MG63 (cell line): ENCODE results near the gene ADPRHL1. TPM values are rescaled to one million over a fixed set of nuclear protein-coding genes. Genes with fewer than 3 reads are reported as not detected.
"Not testable (repeated sequence)": the region's sequence is repeated elsewhere in the genome, so short reads cannot be mapped to it uniquely, and the experiment has no call there.

Experiments
- DNase-seq: peaks from one replicate; pipeline ENCODE4 v3.0.0-alpha.2; 2020
- H3K27me3 ChIP-seq: fragments of 250-450 bp; sonication (Bioruptor Pico); 2 replicates; pipeline ENCODE4 v1.5.1; 2020; ENCODE audit warnings: mild to moderate bottlenecking, moderate library complexity
- H3K36me3 ChIP-seq: fragments of 250-450 bp; sonication (Bioruptor Pico); 2 replicates; pipeline ENCODE4 v1.5.1; 2020; ENCODE audit warnings: mild to moderate bottlenecking, moderate library complexity
- H3K4me3 ChIP-seq: fragments of 250-450 bp; sonication (Bioruptor Pico); 2 replicates; pipeline ENCODE4 v1.5.1; 2020; ENCODE audit warnings: mild to moderate bottlenecking, moderate library complexity
- H3K9me3 ChIP-seq: fragments of 250-450 bp; sonication (Bioruptor Pico); 2 replicates; pipeline ENCODE4 v1.5.1; 2020; ENCODE audit warnings: mild to moderate bottlenecking, moderate library complexity
- total RNA-seq: library from RNA; depleted of rRNA; stranded (reverse); fragments of >200 nt; shearing (Covaris generic); gene quantifications from 2 replicates; pipeline ENCODE4 v1.2.3, GENCODE V29; 2014; ENCODE audit warnings: low replicate concordance

Gene ADPRHL1
- total RNA-seq, 1 experiment from 2014 or later = 2.8 TPM

DNA sequence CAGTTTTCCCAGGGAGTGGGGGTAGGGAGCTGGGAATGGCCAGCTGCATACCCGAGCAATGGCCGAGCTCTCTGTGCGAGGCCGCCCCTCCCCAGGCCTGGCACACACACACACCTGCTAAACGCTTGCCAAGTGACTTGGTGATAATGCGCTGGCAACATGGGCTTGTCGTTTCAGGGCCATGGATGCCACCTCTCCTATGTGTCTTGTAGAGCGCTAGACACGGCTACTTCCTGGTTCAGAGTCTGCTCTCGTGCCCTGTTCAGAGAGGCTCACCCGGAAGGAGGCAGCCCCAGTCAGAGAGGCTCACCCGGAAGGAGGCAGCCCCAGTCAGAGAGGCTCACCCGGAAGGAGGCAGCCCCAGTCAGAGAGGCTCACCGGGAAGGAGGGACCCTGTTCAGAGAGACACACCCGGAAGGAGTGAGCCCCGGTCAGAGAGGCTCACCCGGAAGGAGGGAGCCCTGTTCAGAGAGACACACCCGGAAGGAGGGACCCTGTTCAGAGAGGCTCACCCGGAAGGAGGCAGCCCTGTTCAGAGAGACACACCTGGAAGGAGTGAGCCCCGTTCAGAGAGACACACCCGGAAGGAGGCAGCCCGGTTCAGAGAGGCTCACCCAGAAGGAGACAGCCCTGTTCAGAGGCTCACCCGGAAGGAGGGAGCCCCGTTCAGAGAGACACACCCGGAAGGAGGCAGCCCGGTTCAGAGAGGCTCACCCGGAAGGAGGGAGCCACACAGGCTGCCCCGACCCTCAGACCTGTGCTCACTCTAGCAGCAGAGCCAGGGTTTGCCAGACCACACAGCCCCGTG lies 4.2 kb downstream of the ADPRHL1 start:
- DNase-seq = no peak
- H3K4me3 ChIP-seq = no peak overlapping the region
- no peaks in the 10 kb centered on the region for H3K27me3 ChIP-seq

DNA sequence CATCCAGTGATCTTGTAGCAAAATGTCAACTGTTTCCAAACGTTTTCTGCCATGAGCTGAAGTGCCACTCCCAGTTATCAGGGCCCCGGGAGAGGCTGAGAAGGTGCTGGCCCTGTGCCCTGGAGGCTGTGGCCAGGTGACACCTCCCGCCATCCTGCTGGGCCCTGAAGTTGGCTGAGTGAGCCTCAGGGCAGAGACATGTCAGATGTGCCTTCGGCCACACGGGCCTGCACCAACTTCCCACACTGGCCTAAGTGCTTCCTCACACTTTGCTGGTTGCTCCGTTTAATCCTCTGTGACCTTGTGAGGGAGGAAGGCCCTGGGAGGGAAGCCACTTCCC lies 4.8 kb downstream of the ADPRHL1 start:
- H3K36me3 ChIP-seq = peaks cover 11% of the 10 kb centered on the region
- H3K4me3 ChIP-seq = no peak overlapping the region
- no peaks in the 10 kb centered on the region for H3K9me3 ChIP-seq
- H3K27me3 ChIP-seq = no peaks in the 10 kb centered on the region
- DNase-seq = no peak

More for the DNA sequence above, 4.2 kb downstream of the ADPRHL1 start:
- no peaks in the 10 kb centered on the region for H3K9me3 ChIP-seq
- H3K36me3 ChIP-seq = peaks cover 9% of the 10 kb centered on the region; the same call in 1 of the 2 replicates

DNA sequence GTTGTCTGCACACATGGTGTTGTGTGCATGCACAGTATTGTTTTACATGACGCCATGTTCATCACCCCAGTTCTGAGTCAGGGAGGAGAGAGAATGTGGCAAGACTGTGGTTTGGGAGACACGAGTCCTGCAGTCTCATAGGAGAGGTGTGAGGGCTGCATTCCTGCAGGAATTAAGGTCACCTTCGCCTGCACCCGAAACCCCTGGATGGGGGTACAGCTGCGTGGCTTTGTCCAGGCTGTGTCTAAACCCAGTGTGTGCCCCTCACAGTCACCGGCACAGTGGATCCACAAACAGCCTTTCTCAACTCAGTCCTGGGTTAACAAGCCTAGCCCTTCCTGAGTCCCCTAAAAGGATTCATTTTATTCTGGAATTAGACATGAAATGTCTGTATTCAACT lies 5.7 kb downstream of the ADPRHL1 start:
- no peaks in the 10 kb centered on the region for H3K27me3 ChIP-seq
- H3K9me3 ChIP-seq = no peaks in the 10 kb centered on the region; the same call in 1 of the 2 replicates
- DNase-seq = no peak
- no peak overlapping the region for H3K4me3 ChIP-seq
- peaks cover 15% of the 10 kb centered on the region for H3K36me3 ChIP-seq

DNA sequence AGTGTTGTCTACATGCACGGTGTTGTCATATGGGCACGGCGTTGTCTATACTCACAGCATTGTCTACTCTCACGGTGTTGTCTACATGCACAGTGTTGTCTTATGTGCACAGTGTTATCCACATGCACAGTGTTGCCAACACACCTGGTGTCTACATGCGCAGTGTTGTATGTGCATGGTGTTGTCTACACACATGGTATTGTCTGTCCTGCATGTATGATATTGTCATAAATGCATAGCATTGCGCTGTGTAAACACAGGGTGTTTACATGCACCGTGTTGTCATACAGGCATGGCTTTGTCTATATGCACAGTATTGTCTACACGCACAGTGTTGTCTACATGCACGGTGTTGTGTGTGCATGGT lies 6.8 kb downstream of the ADPRHL1 start:
- no peak for DNase-seq
- H3K27me3 ChIP-seq = no peaks in the 10 kb centered on the region
- peaks cover 21% of the 10 kb centered on the region for H3K36me3 ChIP-seq
- H3K4me3 ChIP-seq = no peak overlapping the region
- H3K9me3 ChIP-seq = no peaks in the 10 kb centered on the region; the same call in 1 of the 2 replicates

DNA sequence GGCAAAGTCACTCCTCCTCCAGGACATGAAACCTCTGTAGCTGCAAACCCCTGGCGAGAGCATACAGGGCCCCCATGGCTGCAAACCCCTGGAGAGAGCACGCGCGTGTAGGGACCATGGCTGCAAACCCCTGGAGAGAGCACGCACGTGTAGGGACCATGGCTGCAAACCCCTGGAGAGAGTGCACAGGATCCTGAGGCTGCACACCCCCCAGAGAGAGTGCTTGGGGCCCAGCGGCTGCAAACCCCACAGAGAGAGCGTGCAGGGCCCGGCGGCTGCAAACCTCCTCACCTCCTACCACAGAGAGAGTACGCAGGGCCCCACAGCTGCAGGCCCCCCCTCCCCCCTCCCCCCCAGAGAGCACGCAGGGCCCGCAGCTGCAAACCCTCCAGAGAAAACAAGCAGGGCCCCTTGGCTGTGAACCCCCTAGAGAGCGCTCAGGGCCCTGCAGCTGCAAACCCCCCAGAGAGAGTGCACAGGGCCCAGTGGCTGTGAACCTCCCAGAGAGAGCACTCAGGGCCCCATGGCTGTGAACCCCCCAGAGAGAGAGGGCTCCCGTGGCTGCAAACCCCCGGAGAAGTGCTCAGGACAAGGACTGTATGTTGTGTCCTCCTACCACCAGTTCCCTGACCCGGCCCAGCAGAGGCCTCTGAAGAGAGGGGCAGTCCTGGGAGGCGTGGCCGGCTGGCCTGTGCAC lies 7.3 kb downstream of the ADPRHL1 start:
- Histone ChIP-seq H3K27me3 (no peaks in the 10 kb centered on the region), H3K9me3 (no peaks in the 10 kb centered on the region; the same call in 1 of the 2 replicates), H3K4me3 (no peak overlapping the region), H3K36me3 (peaks cover 23% of the 10 kb centered on the region)
- no peak for DNase-seq

DNA sequence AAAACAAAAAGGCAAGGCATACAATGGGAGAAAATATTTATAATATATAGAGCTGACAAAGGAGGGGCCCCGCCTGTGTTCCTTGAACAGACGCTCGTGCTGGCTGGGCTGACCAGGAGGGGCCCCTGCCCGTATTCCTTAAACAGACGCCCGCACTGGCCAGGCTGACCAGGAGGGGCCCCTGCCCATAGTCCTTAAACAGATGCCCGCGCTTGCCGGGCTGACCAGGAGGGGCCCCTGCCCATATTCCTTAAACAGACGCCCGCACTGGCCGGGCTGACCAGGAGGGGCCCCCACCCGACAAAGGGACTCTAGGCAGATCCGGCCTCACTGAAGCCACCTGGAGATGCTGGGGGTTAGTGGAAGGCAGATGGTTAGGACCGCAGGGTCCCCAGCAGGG lies 9.3 kb downstream of the ADPRHL1 start:
- Histone ChIP-seq H3K9me3 (no peaks in the 10 kb centered on the region; the same call in 1 of the 2 replicates), H3K4me3 (no peak overlapping the region), H3K27me3 (no peaks in the 10 kb centered on the region), H3K36me3 (peaks cover 28% of the 10 kb centered on the region)
- DNase-seq = no peak

DNA sequence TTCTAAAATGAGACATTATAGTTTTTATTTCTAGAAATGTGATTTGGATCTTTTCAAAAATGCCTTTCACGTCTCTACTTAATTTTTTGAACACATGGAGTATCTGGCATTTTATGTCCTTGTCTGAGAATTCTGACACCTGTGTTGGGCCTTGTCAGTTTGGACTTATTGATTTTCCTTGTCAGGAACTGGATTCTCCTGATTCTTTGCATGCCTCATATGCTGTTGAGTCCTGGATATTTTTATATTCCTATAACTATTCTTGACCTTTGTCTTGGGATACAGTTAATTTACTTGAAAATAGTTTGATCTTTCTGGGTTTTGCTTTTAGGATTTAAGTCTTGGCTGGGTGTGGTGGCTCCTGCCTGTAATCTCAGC lies 10.3 kb downstream of the ADPRHL1 start:
- H3K9me3 ChIP-seq = no peaks in the 10 kb centered on the region; the same call in 1 of the 2 replicates
- DNase-seq = no peak
- no peak overlapping the region for H3K4me3 ChIP-seq
- peaks cover 28% of the 10 kb centered on the region for H3K36me3 ChIP-seq
- no peaks in the 10 kb centered on the region for H3K27me3 ChIP-seq

DNA sequence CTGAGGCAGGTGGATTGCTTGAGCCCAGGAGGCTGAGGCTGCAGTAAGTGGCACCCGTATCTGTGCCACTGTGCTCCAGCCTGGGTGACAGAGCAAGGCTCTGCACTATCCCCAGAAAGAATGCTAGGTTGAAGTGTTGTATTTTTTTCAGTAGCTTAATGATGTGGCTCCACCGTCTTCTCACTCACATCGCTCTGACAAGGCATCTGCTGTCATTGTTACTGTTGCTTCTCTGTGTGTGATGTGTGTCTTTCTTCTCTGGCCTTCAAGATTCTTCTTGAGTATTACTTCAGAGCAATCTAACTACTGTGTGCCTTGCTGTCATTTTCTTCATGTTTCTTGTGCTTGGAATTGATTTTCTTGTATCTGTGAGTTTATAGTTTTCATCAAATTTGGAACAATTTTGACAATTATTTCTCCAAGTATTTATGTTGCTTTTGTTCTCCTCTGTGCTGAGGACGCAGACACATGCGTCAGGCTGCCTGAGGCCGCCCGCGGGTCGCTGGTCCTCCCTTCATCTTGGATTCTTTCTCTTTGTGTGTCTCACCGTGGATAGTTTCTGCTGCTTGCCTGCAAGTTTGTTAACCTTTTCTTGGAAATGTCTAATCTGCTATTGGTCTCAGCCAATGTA lies 10.8 kb downstream of the ADPRHL1 start:
- Histone ChIP-seq H3K4me3 (no peak overlapping the region), H3K36me3 (peaks cover 25% of the 10 kb centered on the region), H3K27me3 (no peaks in the 10 kb centered on the region), H3K9me3 (no peaks in the 10 kb centered on the region; the same call in 1 of the 2 replicates)
- no peak for DNase-seq

DNA sequence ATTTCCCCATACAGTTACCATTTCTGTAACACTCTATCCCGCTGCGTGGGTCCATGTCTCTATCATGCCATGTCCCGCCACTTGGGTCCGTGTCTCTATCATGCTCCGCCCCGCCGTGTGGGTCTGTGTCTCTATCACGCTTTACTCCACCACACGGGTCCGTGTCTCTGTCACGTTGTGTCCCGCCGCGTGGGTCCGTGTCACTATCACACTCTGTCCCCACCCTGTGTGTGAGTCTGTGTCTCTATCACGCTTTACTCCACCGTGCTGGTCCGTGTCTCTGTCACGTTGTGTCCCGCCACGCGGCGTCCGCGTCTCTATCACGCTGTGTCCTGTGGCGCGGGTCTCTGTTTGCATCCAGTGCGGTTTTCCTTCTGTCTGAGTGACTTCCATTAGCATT lies 11.6 kb downstream of the ADPRHL1 start:
- no peak for DNase-seq
- H3K36me3 ChIP-seq = peaks cover 25% of the 10 kb centered on the region
- no peak overlapping the region for H3K4me3 ChIP-seq
- no peaks in the 10 kb centered on the region for H3K27me3 ChIP-seq
- H3K9me3 ChIP-seq = no peaks in the 10 kb centered on the region; the same call in 1 of the 2 replicates

DNA sequence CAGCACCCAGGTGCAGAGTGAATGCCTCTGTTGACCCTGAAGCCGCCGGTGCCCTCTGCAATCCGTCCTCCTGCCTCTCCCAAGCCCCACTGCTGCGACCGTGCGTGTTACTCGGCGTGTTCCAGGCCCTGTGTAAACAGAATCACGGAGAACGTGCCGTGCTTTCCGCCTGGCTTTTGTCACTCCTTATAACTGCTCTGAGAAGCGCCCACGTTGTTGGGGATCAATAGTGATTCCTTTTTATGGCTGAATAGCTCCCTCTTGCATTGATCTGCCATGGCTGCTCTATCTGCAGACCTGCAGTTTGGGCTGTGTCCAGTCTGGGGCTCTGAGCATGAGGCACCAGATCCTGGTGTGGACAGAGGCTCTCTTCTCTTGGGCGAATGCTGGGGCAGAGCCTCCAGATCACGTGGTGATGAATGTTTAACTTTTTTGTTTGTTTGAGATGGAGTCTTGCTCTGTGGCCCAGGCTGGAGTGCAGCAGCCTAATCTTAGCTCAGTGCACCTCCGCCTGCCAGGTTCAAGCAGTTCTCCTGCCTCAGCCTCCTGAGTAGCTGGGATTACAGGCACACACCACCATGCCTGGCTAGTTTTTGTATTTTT lies 15.8 kb downstream of the ADPRHL1 start:
- Histone ChIP-seq H3K27me3 (no peaks in the 10 kb centered on the region), H3K4me3 (no peak overlapping the region), H3K36me3 (peaks cover 15% of the 10 kb centered on the region), H3K9me3 (no peaks in the 10 kb centered on the region)
- DNase-seq = no peak

DNA sequence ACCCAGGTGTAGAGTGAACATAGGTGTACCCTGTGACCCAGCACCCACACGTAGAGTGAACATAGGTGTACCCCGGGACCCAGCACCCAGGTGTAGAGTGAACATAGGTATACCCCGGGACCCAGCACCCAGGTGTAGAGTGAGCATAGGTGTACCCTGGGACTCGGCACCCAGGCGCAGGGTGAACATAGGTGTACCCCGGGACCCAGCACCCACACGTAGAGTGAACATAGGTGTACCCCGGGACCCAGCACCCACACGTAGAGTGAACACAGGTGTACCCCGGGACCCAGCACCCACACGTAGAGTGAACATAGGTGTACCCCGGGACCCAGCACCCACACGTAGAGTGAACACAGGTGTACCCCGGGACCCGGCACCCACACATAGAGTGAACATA lies 16.4 kb downstream of the ADPRHL1 start:
- not testable (repeated sequence) for H3K9me3 ChIP-seq, H3K36me3 ChIP-seq, H3K4me3 ChIP-seq, H3K27me3 ChIP-seq, DNase-seq

DNA sequence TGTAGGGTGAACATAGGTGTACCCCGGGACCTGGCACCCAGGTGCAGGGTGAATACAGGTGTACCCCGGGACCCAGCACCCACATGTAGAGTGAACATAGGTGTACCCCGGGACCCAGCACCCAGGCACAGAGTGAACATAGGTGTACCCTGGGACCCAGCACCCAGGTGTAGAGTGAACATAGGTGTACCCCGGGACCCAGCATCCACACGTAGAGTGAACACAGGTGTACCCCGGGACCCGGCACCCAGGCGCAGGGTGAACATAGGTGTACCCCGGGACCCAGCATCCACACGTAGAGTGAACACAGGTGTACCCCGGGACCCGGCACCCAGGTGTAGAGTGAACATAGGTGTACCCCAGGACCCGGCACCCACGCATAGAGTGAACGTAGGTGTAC lies 17.4 kb downstream of the ADPRHL1 start:
- not testable (repeated sequence) for DNase-seq, H3K4me3 ChIP-seq, H3K27me3 ChIP-seq, H3K9me3 ChIP-seq, H3K36me3 ChIP-seq

DNA sequence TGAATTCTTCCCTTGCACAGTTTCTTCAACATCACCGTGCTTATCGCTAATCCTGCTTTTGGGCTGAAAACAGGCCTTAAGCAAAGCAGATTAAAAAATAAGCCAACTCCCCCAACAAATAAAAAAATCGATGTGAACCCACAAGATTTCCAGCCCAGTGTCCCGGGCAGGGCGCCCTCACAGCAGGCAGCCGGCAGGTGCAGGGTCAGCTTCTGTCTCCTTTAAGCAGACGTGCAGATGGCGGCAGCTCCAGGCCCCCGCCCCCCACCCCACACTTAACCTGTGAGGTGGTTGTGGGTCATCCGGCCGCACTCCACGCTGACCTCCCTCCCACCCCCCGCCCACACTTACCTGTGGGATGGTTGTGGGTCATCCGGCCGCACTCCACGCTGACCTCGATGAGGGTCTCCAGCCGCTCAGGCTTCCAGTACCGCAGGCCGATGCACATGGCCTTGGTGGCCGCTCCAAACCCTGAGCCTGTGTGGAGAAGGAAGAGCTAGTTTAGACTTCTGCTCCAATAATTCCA lies 19.8 kb downstream of the ADPRHL1 start:
- H3K36me3 ChIP-seq = no peaks in the 10 kb centered on the region
- no peaks in the 10 kb centered on the region for H3K9me3 ChIP-seq
- no peak for DNase-seq
- H3K27me3 ChIP-seq = no peaks in the 10 kb centered on the region
- no peak overlapping the region for H3K4me3 ChIP-seq

DNA sequence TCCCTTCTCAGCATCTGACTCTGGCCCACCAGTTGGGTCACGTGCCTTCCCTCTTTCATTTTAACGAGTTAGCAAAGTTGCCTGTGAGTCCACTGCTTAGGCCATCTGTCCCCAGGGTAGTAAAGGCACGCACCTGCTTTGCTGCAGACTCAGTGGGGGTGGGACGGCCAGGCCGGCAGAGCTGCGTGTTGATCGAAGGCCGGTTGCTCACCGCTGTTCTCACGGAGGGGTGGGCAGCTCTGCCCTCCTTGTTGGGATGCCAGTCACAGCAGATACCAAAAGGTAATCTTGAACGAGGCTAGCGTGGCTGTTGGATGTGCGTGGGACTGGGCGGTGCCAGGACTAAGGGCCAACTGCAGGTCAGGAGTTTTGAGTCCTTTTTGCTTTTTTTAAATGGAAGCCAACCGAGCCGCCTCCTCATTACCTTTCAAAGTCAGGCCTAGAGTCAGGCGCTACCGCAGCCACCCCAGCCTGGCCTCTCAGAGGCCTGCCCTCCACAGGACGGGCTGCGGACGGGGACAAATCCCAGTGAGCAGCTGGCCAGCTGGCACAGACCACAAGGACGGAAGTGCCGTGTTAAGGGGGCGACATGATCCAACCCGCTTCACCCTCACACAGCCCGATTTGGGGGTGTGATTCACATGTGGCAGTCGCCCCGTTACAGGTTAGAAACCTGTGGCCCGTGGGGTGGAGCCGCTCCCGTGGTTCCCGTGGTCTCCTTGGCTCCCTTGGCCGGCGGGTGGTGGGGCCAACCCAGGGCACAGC lies 20.6 kb downstream of the ADPRHL1 start:
- H3K9me3 ChIP-seq = no peaks in the 10 kb centered on the region
- H3K36me3 ChIP-seq = no peaks in the 10 kb centered on the region
- H3K4me3 ChIP-seq = no peak overlapping the region
- no peak for DNase-seq
- H3K27me3 ChIP-seq = no peaks in the 10 kb centered on the region

DNA sequence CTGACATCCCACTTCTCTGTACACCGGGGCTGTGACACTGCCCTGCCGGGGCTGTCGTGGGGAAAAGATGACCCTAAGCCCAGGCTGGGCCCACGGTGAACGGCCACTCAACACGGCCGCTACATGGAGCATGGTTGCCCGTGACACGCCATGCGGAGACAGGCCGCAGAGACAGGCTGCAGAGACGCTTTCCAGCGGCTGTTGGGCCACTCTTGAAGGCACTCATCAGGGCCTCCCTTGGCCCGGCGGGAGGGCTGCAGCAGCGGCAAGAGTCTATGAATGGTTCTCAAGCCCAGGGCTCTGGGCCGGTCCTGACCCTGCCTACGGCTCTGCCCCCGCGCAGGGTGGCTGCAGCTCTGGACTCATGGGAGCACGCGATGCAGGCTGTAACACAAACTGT lies 22.1 kb downstream of the ADPRHL1 start:
- no peaks in the 10 kb centered on the region for H3K27me3 ChIP-seq
- H3K36me3 ChIP-seq = no peaks in the 10 kb centered on the region
- no peaks in the 10 kb centered on the region for H3K9me3 ChIP-seq
- DNase-seq = no peak
- H3K4me3 ChIP-seq = no peak overlapping the region

DNA sequence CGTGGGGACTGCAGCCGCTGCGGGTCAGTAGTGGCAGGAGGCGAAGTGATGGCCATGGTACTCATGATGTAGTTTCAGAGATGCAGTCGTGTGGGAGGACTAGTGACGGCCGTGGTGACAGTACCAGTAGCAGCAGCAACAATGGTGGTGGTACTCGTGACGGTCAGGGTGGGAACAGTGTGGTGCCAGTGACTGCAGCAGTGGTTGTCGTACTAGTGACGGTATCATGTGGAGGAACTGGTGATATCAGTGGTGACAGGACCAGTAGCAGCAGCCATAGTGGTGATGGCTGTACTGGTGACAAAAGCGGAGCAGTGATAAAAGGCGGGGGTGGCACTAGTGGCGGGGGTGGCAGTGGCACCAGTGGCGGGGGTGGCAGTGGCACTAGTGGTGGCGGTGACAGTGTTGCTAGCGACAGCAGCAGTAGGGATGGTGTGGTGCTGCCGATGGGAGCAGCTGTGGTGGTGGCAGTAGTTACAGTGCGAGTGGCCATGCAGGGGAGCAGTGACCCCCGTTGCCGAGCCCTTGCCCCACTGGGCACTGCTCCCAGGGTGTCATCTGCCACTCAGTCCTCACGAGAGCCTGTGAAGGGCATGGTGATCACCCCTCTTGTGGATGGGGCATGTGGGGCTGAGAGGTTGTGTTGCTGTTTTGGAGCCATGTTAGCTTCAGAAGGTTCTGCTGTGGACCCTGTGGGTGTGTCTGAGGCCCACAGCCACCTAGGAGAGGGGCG lies 22.7 kb downstream of the ADPRHL1 start:
- Histone ChIP-seq H3K27me3 (no peaks in the 10 kb centered on the region), H3K36me3 (no peaks in the 10 kb centered on the region), H3K9me3 (no peaks in the 10 kb centered on the region), H3K4me3 (no peak overlapping the region)
- no peak for DNase-seq
